Naive thymus-derived CD4-positive, alpha-beta T cell (primary cell): ENCODE measurements around the gene ITPRIP. TPM values are rescaled to one million over a fixed set of nuclear protein-coding genes. Genes with fewer than 3 reads are reported as not detected.
A peak's percentile ranks its signal among the peaks of the same experiment; 100 is the strongest.

Experiments
- ATAC-seq: fragments of 150-1000 bp; cut with Tn5 transposase; 2 replicates; pipeline ENCODE4 v1.10.0; 2021; ENCODE audit warnings: mild to moderate bottlenecking, moderate library complexity
- CTCF ChIA-PET: fragments of 350-600 bp; sonication (Branson Sonifier 250); formaldehyde crosslinking; loops from one replicate; lab custom pipeline; 2021; ENCODE audit warnings: antibody characterized with exemption; lab: Charles Lee
- POLR2A ChIA-PET: fragments of 350-600 bp; sonication (Branson Sonifier 250); formaldehyde crosslinking; loops from one replicate; lab custom pipeline; 2021; ENCODE audit warnings: antibody characterized with exemption, inconsistent platforms; lab: Charles Lee
- DNase-seq, 9 donors: peaks; one replicate each; pipeline versions ENCODE4 v3.0.0 to v3.0.0-alpha.2; 2020 to 2022; ENCODE audit warnings: mixed read lengths in 1 of 9
- H3K27ac ChIP-seq: one replicate; pipeline ENCODE4 v1.7.0; 2013; ENCODE audit warnings: mild to moderate bottlenecking, low read depth, low read length, moderate library complexity
- H3K27me3 ChIP-seq, 2 donors: one replicate each; pipeline ENCODE4 v1.7.0; 2013; ENCODE audit warnings: low read length in 2 of 2, mild to moderate bottlenecking in 2 of 2, moderate library complexity in 2 of 2; ENCODE audit not compliant: control insufficient read depth in 2 of 2, insufficient read depth in 2 of 2
- H3K36me3 ChIP-seq, 3 experiments: 1 replicate in 2 of 3; 2 replicates in 1 of 3; pipeline ENCODE4 v1.7.0; 2013; ENCODE audit warnings: low read length in 3 of 3, mild to moderate bottlenecking in 3 of 3, moderate library complexity in 1 of 3; ENCODE audit not compliant: insufficient read depth in 3 of 3, control insufficient read depth in 2 of 3
- H3K4me1 ChIP-seq, 2 donors: one replicate each; pipeline ENCODE4 v1.7.0; 2013; ENCODE audit warnings: low read length in 2 of 2, mild to moderate bottlenecking in 2 of 2, moderate library complexity in 1 of 2; ENCODE audit not compliant: control insufficient read depth in 2 of 2, insufficient read depth in 2 of 2
- H3K4me3 ChIP-seq: 2 replicates; pipeline ENCODE4 v1.7.0; 2013; ENCODE audit warnings: mild to moderate bottlenecking, low read length
- H3K9me3 ChIP-seq, 3 experiments: 1 replicate in 2 of 3; 2 replicates in 1 of 3; pipeline ENCODE4 v1.7.0; 2013; ENCODE audit warnings: low read length in 3 of 3; ENCODE audit not compliant: control insufficient read depth in 2 of 3
- H3K27ac Mint-ChIP-seq, 9 donors: one replicate each; pipeline ENCODE4 v1.8.0; 2020 to 2022; ENCODE audit warnings: mixed read lengths in 9 of 9, mild to moderate bottlenecking in 8 of 9, moderate library complexity in 5 of 9, inconsistent platforms in 2 of 9
- H3K27me3 Mint-ChIP-seq, 5 donors: one replicate each; pipeline ENCODE4 v1.8.0; 2021 to 2022; ENCODE audit warnings: mixed read lengths in 5 of 5, mild to moderate bottlenecking in 1 of 5
- H3K36me3 Mint-ChIP-seq, 5 donors: one replicate each; pipeline ENCODE4 v1.8.0; 2020 to 2022; ENCODE audit warnings: mixed read lengths in 5 of 5, mild to moderate bottlenecking in 3 of 5, inconsistent platforms in 1 of 5
- H3K4me1 Mint-ChIP-seq, 7 donors: one replicate each; pipeline ENCODE4 v1.8.0; 2020 to 2022; ENCODE audit warnings: mixed read lengths in 7 of 7, mild to moderate bottlenecking in 3 of 7, inconsistent platforms in 1 of 7
- H3K4me3 Mint-ChIP-seq, 10 donors: one replicate each; pipeline ENCODE4 v1.8.0; 2020 to 2022; ENCODE audit warnings: mild to moderate bottlenecking in 10 of 10, mixed read lengths in 10 of 10, moderate library complexity in 6 of 10, inconsistent platforms in 2 of 10
- H3K9me3 Mint-ChIP-seq, 11 donors: one replicate each; pipeline ENCODE4 v1.8.0; 2020 to 2022; ENCODE audit warnings: mixed read lengths in 11 of 11, mild to moderate bottlenecking in 4 of 11, inconsistent platforms in 1 of 11, moderate library complexity in 1 of 11
- intact Hi-C, 2 donors: fragments of 100-400 bp; cut with micrococcal nuclease; formaldehyde crosslinking; loops; one replicate each; pipeline ENCODE4 v1.15.1; 2023
- polyA plus RNA-seq, 2 donors: library from polyadenylated mRNA; unstranded; fragments of 300-500 nt; fragmentation: Illumina TruSeq; gene quantifications; one replicate each; pipeline ENCODE4 v1.2.3, GENCODE V29; 2021
- total RNA-seq, 6 experiments: library from RNA in 5 of 6; stranded (reverse) in 5 of 6; gene quantifications; 1 replicate in 5 of 6; 2 replicates in 1 of 6; pipeline ENCODE4 v1.2.3 and lab custom pipeline; 2021 to 2026

Gene ITPRIP, protein sequence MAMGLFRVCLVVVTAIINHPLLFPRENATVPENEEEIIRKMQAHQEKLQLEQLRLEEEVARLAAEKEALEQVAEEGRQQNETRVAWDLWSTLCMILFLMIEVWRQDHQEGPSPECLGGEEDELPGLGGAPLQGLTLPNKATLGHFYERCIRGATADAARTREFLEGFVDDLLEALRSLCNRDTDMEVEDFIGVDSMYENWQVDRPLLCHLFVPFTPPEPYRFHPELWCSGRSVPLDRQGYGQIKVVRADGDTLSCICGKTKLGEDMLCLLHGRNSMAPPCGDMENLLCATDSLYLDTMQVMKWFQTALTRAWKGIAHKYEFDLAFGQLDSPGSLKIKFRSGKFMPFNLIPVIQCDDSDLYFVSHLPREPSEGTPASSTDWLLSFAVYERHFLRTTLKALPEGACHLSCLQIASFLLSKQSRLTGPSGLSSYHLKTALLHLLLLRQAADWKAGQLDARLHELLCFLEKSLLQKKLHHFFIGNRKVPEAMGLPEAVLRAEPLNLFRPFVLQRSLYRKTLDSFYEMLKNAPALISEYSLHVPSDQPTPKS
- 100 to 1,000 TPM in 1 of 5 experiments, 10 to 100 TPM in 4; 20.0 to 129 (median 27.8) TPM for total RNA-seq
- 10 to 100 TPM; 17.8 to 18.0 TPM for polyA plus RNA-seq
- 331 reads per million, percentile 96 among the genes with 10 or more reads in this experiment for total RNA-seq (lab: John Stamatoyannopoulos, UW)

DNA sequence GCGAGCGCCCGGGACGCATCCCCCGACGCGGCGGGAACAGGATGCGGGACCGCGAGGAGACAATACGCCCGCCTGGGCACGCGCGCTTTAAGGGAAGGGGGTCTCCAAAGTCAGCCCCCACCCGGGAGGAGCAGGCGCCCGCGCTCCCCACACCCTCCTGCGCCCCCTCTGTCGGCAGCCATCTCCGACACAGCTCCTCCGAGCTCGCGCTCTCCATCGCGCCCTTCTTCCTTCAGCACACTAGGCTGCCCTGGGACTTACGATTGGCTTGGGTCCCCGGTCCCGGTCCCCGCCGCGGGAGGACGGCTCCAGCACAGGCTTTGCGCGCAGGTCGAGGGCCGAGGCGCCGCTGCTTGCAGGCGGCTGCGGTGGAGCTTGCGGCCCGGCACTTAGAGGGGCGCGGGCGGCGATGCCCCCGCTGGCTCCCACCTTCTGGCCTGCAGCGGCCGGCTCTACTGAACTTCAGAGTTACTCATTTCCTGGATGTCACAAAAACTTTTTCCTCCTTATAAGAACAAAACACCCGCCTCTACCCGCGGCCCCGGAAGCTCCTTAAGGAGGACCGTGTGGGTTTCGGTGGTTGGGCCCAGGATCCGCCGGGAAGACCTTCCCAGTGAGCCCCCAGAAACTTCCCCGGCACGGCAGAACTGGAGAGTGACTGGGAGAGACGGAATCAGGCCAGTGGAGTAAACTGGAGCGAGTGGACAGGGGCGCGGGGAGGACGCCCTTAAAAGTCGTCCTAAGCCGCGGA, at the start of gene ITPRIP:
Gene ITPRIP (minus strand): TSS at position 481 of the 751 bp plus-strand sequence. CDS start 22,414 bp downstream, outside the sequence.
- DNase-seq = peak; percentile 60 to 89 (median 88)
- peaks cover 0 to 10% (median 0%) of the 10 kb centered on the region in 3 experiments for H3K36me3 ChIP-seq
- Mint-ChIP-seq H3K4me1 (peaks cover 34 to 58% (median 49%) of the 10 kb centered on the region in 7 donors), H3K9me3 (no peaks in the 10 kb centered on the region), H3K27me3 (peaks cover 0 to 10% (median 0%) of the 10 kb centered on the region in 5 donors), H3K36me3 (peaks cover 0 to 10% (median 0%) of the 10 kb centered on the region in 5 donors), H3K4me3 (peak within 1 kb of the TSS; percentile 88 to 100 (median 98)), H3K27ac (peak within 1 kb of the TSS; percentile 87 to 100 (median 99))
- H3K4me3 ChIP-seq = peak within 1 kb of the TSS; percentile 85
- no peaks in the 10 kb centered on the region for H3K9me3 ChIP-seq
- H3K4me1 ChIP-seq = peaks cover 22 to 34% of the 10 kb centered on the region in 2 donors
- ChIA-PET CTCF (interaction anchor here (1.0 to 6.3 kb wide), 11 partner anchors 9 to 64 kb away, joined by 3 to 58 read pairs (median 5); no protein-coding TSS in a partner anchor), POLR2A (interaction anchor here (0.8 to 6.1 kb wide), 17 partner anchors 8 to 80 kb away, joined by 3 to 78 read pairs (median 7); partner anchors contain the start of genes CFAP58 and GSTO2)
- peak within 1 kb of the TSS; percentile 94 for H3K27ac ChIP-seq
- no peaks in the 10 kb centered on the region for H3K27me3 ChIP-seq
- intact Hi-C loops = loop anchor here (1.0 to 5.0 kb wide), 11 partner anchors 8 to 216 kb away; partner anchors contain the start of genes GSTO2 (in 2 of the 2), CFAP58 (in 1 of the 2) and SFR1 (in 1 of the 2)
- peak; percentile 86 for ATAC-seq

GRCh38 chr10:104387130-104387888, 49.0 kb upstream of the ITPRIP start:
- H3K9me3 ChIP-seq = no peaks in the 10 kb centered on the region
- no peak overlapping the region for H3K27ac Mint-ChIP-seq
- peaks cover 0 to 46% (median 17%) of the 10 kb centered on the region in 5 donors for H3K27me3 Mint-ChIP-seq
- H3K27me3 ChIP-seq = no peaks in the 10 kb centered on the region
- peak in 3 of 9 donors; percentile 13 to 21 (median 18) for DNase-seq
- peak overlapping the region in 5 of 10 donors; percentile 3 to 43 (median 11) for H3K4me3 Mint-ChIP-seq
- peaks cover 0 to 35% (median 18%) of the 10 kb centered on the region in 7 donors for H3K4me1 Mint-ChIP-seq
- ChIA-PET POLR2A (no interaction called here), CTCF (no interaction called here)
- H3K9me3 Mint-ChIP-seq = peaks cover 0 to 4% (median 0%) of the 10 kb centered on the region in 11 donors
- intact Hi-C loops = no loop called here
- no peaks in the 10 kb centered on the region for H3K36me3 ChIP-seq
- H3K4me1 ChIP-seq = no peaks in the 10 kb centered on the region
- H3K27ac ChIP-seq = no peak overlapping the region
- H3K36me3 Mint-ChIP-seq = no peaks in the 10 kb centered on the region
- ATAC-seq = peak; percentile 29
- H3K4me3 ChIP-seq = no peak overlapping the region

GRCh38 chr10:104380336-104380735, 42.1 kb upstream of the ITPRIP start:
- ChIA-PET CTCF (no interaction called here), POLR2A (no interaction called here)
- DNase-seq = no peak
- H3K4me3 ChIP-seq = no peak overlapping the region
- H3K27ac Mint-ChIP-seq = no peak overlapping the region
- peaks cover 15 to 48% (median 20%) of the 10 kb centered on the region in 5 donors for H3K27me3 Mint-ChIP-seq
- intact Hi-C loops = no loop called here
- ATAC-seq = no peak
- no peaks in the 10 kb centered on the region for H3K9me3 ChIP-seq
- no peaks in the 10 kb centered on the region for H3K27me3 ChIP-seq
- no peak overlapping the region for H3K27ac ChIP-seq
- no peaks in the 10 kb centered on the region for H3K4me1 ChIP-seq
- H3K36me3 ChIP-seq = no peaks in the 10 kb centered on the region
- peaks cover 0 to 2% (median 0%) of the 10 kb centered on the region in 11 donors for H3K9me3 Mint-ChIP-seq
- H3K4me1 Mint-ChIP-seq = peaks cover 0 to 10% (median 4%) of the 10 kb centered on the region in 7 donors
- no peak overlapping the region for H3K4me3 Mint-ChIP-seq
- no peaks in the 10 kb centered on the region for H3K36me3 Mint-ChIP-seq

GRCh38 chr10:104376784-104377300, 38.6 kb upstream of the ITPRIP start:
- Histone ChIP-seq H3K27ac (no peak overlapping the region), H3K4me1 (no peaks in the 10 kb centered on the region), H3K36me3 (no peaks in the 10 kb centered on the region), H3K27me3 (no peaks in the 10 kb centered on the region), H3K9me3 (no peaks in the 10 kb centered on the region), H3K4me3 (no peak overlapping the region)
- peaks cover 0 to 1% (median 0%) of the 10 kb centered on the region in 11 donors for H3K9me3 Mint-ChIP-seq
- POLR2A ChIA-PET = interaction anchor here (0.6 to 0.7 kb wide), 2 partner anchors 9 to 101 kb away, joined by 3 to 7 read pairs; no protein-coding TSS in a partner anchor
- DNase-seq (no peak), ATAC-seq (no peak)
- peaks cover 10 to 44% (median 32%) of the 10 kb centered on the region in 5 donors for H3K27me3 Mint-ChIP-seq
- CTCF ChIA-PET = no interaction called here
- no peaks in the 10 kb centered on the region for H3K36me3 Mint-ChIP-seq
- peaks cover 0 to 6% (median 0%) of the 10 kb centered on the region in 7 donors for H3K4me1 Mint-ChIP-seq
- H3K4me3 Mint-ChIP-seq = no peak overlapping the region
- H3K27ac Mint-ChIP-seq = no peak overlapping the region
- intact Hi-C loops = no loop called here

GRCh38 chr10:104374591-104374990, 36.3 kb upstream of the ITPRIP start:
- POLR2A ChIA-PET = no interaction called here
- intact Hi-C loops = no loop called here
- Mint-ChIP-seq H3K9me3 (peaks cover 0 to 5% (median 0%) of the 10 kb centered on the region in 11 donors), H3K27me3 (peaks cover 10 to 46% (median 28%) of the 10 kb centered on the region in 5 donors), H3K36me3 (peaks cover 0 to 5% (median 0%) of the 10 kb centered on the region in 5 donors), H3K27ac (no peak overlapping the region), H3K4me3 (no peak overlapping the region), H3K4me1 (peaks cover 0 to 5% (median 0%) of the 10 kb centered on the region in 7 donors)
- no peaks in the 10 kb centered on the region for H3K36me3 ChIP-seq
- H3K9me3 ChIP-seq = no peaks in the 10 kb centered on the region
- no peaks in the 10 kb centered on the region for H3K4me1 ChIP-seq
- ATAC-seq (no peak), DNase-seq (no peak)
- H3K4me3 ChIP-seq = no peak overlapping the region
- H3K27me3 ChIP-seq = no peaks in the 10 kb centered on the region
- CTCF ChIA-PET = interaction anchor here (0.6 kb wide), 1 partner anchor 69 kb away, joined by 3 read pairs; no protein-coding TSS in a partner anchor
- H3K27ac ChIP-seq = no peak overlapping the region
